GM19240 (cell line): Measurements from ENCODE around the gene TAL1.

ENCODE experiments used
- DNase-seq: peaks from one replicate; pipeline ENCODE4 v3.0.0; 2011; ENCODE audit warnings: low spot score; ENCODE audit not compliant: insufficient read length

TAL1 gene

DNA sequence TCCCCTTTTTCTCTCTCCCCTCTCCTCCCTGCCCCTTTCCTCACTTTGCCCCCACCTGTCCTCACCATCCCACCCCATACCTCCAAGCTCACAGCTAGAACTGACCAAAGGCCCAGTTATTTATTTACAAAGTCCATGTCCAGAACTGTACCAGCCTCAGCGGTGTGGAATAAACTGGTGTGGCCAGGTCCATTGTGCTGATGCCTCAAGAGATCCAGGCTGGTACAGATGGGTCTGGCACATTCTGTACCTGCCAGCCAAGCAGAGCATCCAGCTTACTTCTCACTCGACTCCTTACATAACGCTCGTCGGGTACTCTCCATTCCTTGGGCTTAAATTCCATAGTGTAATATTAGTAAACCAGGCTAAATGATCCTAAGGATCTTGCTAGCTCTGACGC lies 54.0 kb downstream of the TAL1 start:
- no peak for DNase-seq

GRCh38 chr1:47175227-47175934 lies 56.6 kb downstream of the TAL1 start:
- DNase-seq = peak; percentile 60

DNA sequence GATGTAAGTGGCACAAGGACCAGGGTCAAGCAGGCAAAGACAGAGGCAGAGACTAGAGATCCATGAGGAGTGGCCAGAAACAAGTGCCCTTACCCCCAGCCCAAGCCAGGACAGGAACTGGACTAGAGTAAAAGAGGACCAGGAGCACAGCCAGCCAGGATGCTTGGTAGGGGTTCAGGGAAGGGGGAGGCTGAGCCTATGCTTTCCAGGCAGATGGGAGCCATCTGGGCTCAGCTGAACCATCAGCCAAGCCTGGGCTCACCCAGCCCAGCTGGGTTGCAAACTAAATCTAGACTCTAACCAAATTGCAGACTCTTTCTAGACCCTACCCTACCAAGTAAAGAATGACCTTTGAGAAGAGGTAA lies 57.4 kb downstream of the TAL1 start:
- DNase-seq = no peak

GRCh38 chr1:47172782-47173181 lies 59.2 kb downstream of the TAL1 start:
- DNase-seq = no peak
